HL-60 (cell line): ENCODE measurements around the gene HNRNPA3.

Experiments
- DNase-seq, 2 experiments: peaks; one replicate each; pipeline ENCODE4 v3.0.0-alpha.2; 2010 to 2020; ENCODE audit warnings: low read depth in 1 of 2, low spot score in 1 of 2
- H3K27ac ChIP-seq: fragments of 250-450 bp; sonication (Bioruptor Pico); replicated peaks from 2 replicates; pipeline ENCODE4 v1.5.1; 2020; ENCODE audit warnings: mild to moderate bottlenecking, moderate library complexity
- H3K27me3 ChIP-seq: fragments of 250-450 bp; sonication (Bioruptor Pico); 2 replicates; pipeline ENCODE4 v1.5.1; 2021; ENCODE audit warnings: mild to moderate bottlenecking, moderate library complexity; ENCODE audit not compliant: insufficient read depth, poor library complexity, severe bottlenecking
- H3K4me3 ChIP-seq: replicated peaks from 2 replicates; pipeline ENCODE4 v1.5.1; 2011; ENCODE audit warnings: mild to moderate bottlenecking, control low read depth, low read length; ENCODE audit not compliant: insufficient read depth
- GABPA ChIP-seq: IDR thresholded peaks from 2 replicates; pipeline ENCODE4 v1.6.1; 2012; ENCODE audit warnings: low read depth
- POLR2AphosphoS5 ChIP-seq: IDR thresholded peaks from 2 replicates; pipeline ENCODE4 v1.6.1; 2012; ENCODE audit warnings: low read depth
- SPI1 ChIP-seq: IDR thresholded peaks from 2 replicates; pipeline ENCODE4 v1.6.1; 2012; ENCODE audit warnings: low read depth, mild to moderate bottlenecking, borderline replicate concordance
- TF ChIP-seq, protein P1 (sequence below): IDR thresholded peaks from one replicate; pipeline ENCODE4 v1.5.1; 2011; ENCODE audit warnings: low read length, control low read depth, inconsistent platforms; ENCODE audit not compliant: insufficient read depth
- TF ChIP-seq, protein P2 (sequence below): IDR thresholded peaks from 2 replicates; pipeline ENCODE4 v1.6.1; 2012; ENCODE audit warnings: low read depth; ENCODE audit not compliant: insufficient replicate concordance

The HNRNPA3 gene

GRCh38 chr2:177256026-177256425, 43.4 kb downstream of the HNRNPA3 start:
- no peak for TF ChIP-seq POLR2AphosphoS5
- TF ChIP-seq, protein P1, sequence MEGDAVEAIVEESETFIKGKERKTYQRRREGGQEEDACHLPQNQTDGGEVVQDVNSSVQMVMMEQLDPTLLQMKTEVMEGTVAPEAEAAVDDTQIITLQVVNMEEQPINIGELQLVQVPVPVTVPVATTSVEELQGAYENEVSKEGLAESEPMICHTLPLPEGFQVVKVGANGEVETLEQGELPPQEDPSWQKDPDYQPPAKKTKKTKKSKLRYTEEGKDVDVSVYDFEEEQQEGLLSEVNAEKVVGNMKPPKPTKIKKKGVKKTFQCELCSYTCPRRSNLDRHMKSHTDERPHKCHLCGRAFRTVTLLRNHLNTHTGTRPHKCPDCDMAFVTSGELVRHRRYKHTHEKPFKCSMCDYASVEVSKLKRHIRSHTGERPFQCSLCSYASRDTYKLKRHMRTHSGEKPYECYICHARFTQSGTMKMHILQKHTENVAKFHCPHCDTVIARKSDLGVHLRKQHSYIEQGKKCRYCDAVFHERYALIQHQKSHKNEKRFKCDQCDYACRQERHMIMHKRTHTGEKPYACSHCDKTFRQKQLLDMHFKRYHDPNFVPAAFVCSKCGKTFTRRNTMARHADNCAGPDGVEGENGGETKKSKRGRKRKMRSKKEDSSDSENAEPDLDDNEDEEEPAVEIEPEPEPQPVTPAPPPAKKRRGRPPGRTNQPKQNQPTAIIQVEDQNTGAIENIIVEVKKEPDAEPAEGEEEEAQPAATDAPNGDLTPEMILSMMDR = no peak
- TF ChIP-seq GABPA = no peak
- TF ChIP-seq, protein P2, sequence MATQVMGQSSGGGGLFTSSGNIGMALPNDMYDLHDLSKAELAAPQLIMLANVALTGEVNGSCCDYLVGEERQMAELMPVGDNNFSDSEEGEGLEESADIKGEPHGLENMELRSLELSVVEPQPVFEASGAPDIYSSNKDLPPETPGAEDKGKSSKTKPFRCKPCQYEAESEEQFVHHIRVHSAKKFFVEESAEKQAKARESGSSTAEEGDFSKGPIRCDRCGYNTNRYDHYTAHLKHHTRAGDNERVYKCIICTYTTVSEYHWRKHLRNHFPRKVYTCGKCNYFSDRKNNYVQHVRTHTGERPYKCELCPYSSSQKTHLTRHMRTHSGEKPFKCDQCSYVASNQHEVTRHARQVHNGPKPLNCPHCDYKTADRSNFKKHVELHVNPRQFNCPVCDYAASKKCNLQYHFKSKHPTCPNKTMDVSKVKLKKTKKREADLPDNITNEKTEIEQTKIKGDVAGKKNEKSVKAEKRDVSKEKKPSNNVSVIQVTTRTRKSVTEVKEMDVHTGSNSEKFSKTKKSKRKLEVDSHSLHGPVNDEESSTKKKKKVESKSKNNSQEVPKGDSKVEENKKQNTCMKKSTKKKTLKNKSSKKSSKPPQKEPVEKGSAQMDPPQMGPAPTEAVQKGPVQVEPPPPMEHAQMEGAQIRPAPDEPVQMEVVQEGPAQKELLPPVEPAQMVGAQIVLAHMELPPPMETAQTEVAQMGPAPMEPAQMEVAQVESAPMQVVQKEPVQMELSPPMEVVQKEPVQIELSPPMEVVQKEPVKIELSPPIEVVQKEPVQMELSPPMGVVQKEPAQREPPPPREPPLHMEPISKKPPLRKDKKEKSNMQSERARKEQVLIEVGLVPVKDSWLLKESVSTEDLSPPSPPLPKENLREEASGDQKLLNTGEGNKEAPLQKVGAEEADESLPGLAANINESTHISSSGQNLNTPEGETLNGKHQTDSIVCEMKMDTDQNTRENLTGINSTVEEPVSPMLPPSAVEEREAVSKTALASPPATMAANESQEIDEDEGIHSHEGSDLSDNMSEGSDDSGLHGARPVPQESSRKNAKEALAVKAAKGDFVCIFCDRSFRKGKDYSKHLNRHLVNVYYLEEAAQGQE = no peak
- TF ChIP-seq SPI1 = no peak
- DNase-seq = no peak
- no peak overlapping the region for H3K4me3 ChIP-seq
- no peaks in the 10 kb centered on the region for H3K27me3 ChIP-seq
- H3K27ac ChIP-seq = no peak overlapping the region

GRCh38 chr2:177256695-177257094, 44.1 kb downstream of the HNRNPA3 start:
- TF ChIP-seq, protein P1 = no peak
- TF ChIP-seq, protein P2 = no peak
- TF ChIP-seq GABPA = no peak
- TF ChIP-seq POLR2AphosphoS5 = peak; percentile 43; the same call in 1 of the 2 replicates
- TF ChIP-seq SPI1 = no peak
- Histone ChIP-seq H3K27ac (no peak overlapping the region), H3K4me3 (no peak overlapping the region), H3K27me3 (no peaks in the 10 kb centered on the region)
- no peak for DNase-seq

- DNase-seq = no peak
- H3K27me3 ChIP-seq = no peaks in the 10 kb centered on the region
- TF ChIP-seq SPI1 (no peak), GABPA (no peak), POLR2AphosphoS5 (no peak)
- TF ChIP-seq, protein P2 = no peak
- TF ChIP-seq, protein P1 = no peak
- H3K4me3 ChIP-seq = no peak overlapping the region
- H3K27ac ChIP-seq = no peak overlapping the region
These were observed 44.9 kb downstream of the HNRNPA3 start for GRCh38 chr2:177257471-177257870.
